Islet of Langerhans (tissue), 1 donor: ENCODE measurements around the gene COLEC12.

Source experiments
- FAIRE-seq: peaks from one replicate; lab custom pipeline; 2011; peaks lifted over from hg19 to GRCh38; lab: Jason Lieb, UNC

The COLEC12 gene

DNA sequence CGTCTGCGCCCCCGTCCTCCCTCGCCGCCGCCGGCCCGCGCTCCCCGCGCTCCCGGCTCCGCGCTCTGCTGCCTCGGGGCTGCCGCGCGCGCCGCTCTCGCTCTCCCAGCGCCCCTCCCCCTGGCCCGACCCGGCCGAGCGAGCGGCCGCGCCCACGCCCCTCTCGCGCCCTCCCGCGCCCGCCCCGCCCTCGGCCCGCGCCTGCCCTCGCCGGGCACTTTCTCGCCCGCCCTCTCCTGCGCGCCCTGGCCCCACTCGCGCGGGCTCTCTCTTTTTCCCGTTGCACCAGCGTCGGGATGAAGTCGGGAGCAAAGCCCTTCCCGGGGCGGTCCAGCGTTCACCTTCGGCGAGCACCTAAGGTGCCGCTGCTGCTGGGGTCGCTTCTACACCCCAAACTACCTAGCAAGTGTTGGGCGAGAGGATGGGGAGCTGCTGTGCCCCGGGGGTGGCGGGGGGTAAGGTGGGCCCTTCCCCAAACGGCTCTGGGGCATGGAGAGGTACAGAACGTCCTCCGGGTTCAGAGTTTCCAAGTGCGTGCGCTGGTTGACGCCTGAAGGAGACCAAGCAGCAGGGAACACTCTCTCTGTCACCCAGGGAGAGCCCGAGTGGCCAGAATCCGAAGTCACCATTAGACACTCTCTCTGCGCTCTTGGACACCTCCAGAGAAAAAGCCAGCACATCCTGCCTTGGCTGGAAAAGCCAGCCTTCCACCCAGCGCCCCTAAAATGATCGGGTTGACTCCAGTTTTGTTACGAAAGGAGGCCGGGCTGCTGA lies at the start of gene COLEC12:
COLEC12 (minus strand) TSS at position 70 of the 774 bp plus-strand sequence. CDS start 187 bp downstream, outside the sequence.
- FAIRE-seq = no peak

DNA sequence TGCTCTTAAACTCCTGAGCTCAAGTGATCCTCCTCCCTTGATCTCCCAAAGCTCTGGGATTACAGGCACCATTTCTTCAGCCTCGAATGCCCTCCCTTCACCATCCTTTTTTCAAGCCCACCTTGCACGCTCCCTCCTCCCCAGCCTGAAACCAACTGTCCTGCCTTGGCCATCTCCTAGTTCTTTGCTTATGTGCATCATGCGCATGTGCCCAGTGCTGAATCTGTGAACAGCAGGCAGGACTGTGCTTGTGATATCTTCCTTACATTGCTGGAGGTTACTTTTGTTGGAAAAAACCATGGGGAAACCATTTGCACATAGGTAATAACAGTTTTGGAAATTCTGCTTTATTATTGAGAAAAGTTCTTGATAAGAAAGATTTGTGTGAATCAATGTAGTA lies 49.5 kb upstream of the COLEC12 start:
- FAIRE-seq = no peak

DNA sequence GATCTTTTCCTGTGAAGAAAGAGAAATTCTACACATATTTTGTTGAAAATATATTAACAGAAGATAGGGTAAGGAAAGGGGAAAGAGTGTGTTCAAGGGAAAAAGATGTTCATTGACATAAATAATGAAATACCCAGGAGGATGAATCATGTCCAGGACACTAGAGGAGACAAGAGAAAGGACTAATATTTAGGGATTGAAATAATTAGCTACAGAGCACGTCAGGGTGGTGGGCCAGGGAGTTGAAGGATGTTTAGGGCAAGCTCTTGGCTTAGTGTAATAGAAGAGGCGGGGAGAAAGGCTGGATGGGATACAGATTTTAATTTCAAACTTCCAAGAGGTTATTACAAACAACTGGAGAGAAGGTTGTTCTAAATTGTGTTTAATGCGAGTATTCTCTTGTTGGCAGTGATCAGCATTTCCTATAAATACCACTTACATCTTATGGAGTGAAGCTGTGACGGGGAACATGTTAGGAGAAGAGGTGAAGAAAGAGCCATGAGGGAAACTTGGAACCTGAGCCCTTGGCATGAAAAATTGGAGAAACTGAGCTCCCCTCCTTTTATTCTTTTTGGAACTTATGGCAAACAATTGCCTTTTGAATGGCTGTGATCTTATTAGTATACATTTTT lies 43.1 kb upstream of the COLEC12 start:
- FAIRE-seq = no peak

DNA sequence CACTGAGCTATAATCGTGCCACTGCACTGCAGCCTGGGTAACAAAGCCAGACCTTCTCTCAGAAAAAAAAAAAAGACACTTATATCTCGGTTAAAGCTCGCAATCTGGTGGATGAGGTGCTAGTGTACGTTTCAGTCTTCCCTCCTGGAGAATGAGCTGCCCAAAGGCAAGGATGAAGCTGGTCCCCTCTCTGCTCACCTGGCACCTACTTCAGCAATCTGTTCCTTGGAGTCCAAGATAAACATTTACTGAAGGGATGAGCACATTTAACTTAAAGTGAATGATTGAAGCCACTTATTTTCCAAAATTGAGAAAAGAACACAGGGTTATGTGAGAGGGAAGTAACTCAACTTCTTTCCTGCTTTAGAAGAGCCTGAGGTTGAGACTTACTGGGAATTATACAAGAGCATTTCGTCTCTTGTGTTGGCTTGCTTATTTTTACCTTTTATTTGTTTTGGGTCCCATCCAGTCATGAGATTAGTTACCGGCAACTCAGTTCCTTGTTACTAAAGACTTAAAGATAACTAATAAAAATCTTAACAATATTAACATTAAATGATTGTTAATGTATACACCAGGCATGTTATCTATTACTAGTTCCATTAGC lies 33.6 kb upstream of the COLEC12 start:
- no peak for FAIRE-seq

DNA sequence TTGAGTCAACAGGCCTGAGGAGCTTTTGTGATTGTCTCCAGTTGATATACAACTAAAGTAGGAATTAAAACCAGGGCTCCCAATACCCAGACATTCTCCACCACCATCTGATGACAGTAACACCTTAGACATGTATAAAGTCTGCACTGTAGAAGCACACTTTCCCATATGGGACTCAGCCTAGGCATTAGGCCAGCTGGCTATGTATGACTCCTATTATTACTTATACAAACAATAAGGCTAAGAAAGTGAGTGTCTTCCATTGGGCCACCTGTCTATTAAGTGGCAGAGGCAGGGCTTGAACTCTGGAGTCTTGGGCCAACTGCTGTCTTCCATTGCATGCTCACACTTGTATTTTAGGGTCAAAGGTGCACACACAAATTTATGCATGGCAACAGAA lies 32.1 kb upstream of the COLEC12 start:
- FAIRE-seq = no peak

DNA sequence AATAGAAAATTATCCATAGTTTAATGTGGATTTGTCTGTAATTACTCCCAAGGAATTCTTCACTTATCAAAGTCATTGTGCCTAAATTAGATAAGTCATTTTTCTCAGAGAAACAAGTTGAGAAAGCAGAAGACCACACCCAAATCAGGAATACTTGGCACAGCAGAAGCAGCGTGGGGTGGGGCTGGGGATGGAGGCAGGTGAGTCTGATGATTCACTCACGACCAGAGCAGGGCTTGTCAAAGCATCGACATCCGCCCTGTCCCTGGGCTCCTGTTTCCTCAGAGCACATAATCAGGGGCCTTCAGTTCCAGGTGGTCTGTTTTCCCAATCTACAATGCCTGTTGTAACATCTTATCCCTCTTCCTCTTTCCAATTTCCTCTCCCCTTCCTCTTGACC lies 31.5 kb upstream of the COLEC12 start:
- no peak for FAIRE-seq

DNA sequence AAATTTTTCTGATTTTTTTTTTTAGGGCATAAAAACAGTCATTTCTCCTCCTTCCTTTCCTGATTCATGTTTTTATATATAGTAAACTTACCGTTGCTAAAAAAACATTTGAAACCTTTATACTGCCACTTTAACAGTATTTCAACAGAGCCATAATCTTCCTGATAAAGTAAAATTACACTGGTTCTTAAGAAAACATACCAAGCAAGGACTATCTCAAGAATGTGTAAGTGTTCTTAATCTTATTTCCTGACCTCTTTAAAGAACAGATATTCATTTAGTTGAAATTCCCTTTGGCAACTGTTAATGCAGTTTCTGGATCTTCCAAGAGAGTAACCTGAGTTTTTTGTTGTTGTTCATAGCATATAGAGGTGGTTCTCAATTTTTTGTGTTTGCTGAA lies 26.6 kb upstream of the COLEC12 start:
- FAIRE-seq = no peak

DNA sequence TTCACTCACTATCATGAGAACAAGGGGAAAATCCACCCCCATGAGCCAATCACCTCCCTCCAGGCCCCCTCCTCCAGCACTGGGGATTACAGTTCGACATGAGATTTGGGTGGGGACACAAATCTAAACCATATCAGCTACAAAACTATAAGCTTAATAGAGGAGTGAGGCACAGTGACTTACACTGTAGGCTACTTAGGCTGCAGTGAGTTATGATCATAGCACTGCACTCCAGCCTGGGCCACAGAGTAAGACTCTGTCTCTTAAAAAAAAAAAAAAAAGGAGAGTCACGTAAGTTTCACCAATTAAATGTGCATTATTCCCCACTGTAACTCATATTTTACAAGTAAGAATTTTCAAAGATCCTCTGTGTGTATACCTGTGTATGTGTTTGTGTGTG lies 26.2 kb upstream of the COLEC12 start:
- no peak for FAIRE-seq

DNA sequence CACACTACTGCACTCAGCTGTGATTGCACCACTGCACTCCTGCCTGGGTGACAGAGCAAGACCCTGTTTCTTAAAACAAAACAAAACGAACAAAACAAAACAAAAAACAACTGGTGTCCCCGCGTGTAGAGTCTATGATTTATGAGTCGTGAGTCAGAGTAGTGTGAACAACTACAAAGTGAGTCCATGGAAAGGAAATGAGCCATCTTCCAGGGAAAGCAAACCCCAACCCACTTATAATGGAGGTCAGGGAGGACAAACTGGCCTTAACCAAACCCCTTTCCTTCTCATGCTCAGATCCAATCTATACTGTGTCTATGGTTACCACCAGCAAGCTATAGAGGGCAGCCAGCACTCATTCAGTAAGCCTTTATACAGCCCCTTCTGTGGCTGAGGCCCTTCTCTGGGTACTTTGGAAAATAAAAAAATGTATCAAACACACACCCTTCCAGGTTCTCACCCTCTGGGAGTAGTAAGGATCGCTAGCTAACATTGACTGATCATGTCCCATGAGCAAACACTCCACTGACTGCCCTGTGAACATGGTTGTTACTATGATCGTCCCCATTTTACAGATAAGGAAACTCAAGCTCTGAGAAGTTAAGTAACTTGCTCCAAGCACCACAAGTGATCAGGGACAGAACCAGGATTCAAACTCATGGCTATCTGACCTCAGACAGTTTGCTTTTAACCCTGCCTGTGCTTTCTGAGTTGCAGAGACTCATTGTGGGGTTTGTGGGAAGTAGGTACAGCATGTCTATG lies 24.7 kb upstream of the COLEC12 start:
- FAIRE-seq = no peak

DNA sequence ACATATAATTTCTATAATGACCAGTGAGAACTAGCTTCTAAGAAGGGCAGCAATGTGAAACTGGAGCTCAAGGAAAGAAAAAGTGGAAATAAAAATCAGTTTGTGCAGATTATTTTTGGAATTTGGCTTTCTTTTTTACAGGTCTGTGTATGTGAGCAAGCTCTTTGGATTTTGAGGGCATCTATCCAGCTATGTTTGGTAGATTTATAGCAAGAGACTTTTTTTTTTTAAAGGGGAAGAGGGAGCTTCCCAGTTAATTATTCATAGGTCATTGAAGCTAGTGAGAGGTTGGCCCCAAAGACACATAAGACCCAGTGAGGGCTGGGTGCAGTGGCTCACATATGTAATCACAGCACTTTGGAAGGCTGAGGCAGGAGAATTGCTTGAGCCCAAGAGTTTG lies 24.0 kb upstream of the COLEC12 start:
- FAIRE-seq = no peak

DNA sequence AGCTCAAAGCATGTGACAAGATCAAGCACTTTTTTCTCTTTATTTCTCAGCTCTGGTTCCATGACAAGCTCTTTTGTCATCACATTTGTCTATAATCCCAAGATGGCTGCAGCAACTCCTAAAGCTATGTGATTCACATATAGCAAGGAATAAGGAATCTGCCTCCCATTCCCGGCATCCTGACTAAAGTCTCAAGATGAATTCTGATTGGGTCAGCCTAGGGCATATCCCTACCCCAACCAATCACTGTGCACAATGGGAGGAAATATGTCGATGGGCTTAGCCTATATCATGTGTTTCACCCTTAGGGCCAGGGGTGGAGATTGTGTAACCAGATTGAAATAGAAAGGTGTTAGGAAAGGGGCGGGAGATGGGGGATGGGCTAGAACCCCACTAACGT lies 23.1 kb upstream of the COLEC12 start:
- no peak for FAIRE-seq

DNA sequence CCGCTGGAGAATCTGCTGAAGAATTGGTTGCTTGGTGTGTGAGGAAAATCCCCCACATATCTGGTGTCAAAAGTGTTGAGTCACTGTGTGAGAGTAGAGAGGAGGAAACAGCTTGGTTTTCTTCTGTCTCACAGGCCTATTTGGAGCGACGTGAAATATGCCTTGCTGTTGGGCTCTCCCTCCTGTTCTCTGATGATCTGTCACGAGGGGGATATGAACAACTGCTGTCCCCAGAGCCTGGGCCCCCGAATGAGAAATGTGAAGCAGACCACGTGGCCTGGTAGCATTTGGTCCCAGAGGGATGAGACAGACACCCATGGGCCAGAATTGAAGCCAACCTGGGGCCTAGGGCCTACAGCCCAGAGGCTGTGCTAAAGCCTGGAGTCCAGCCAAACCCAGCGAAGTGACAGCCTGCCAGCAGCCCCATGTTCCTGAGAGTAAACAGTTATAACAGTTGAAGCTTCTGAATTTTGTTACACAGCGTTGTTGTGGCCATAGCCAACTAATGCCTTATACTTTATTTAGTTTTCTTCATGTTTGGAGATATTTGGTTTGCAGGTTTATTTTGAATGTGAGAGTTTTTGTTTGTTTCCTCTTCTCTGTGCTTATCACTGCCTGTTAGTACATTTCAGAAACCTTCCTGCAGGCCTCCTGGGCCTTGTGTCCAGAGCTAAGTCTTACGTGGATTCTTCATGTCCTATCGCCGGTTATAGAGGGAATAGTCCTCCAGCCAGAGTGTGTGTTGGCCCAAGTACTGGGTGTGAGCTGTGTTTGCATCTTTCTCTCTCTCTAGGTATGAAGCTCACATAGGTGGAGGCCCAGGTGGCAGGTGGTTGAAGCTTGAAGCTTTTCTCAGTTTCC lies 18.7 kb upstream of the COLEC12 start:
- FAIRE-seq = no peak

DNA sequence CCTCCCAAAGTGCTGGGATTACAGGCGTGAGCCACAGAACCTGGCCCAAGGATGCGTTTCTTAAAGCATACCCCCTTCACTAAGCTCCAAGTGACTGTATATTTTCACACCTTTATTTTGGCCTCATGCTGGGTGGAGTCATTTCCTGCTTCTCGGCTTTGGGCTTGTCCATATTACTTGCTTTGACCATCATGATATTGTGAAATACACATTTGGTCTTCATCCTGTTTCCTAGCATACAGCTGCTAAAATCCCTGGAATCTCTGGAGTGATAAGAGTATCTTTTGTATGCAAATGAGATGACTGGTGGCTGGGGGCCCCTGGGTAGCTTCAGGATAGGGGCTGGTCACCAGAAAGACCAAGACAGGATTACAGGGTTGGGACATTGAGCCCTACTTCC lies 17.6 kb upstream of the COLEC12 start:
- no peak for FAIRE-seq

DNA sequence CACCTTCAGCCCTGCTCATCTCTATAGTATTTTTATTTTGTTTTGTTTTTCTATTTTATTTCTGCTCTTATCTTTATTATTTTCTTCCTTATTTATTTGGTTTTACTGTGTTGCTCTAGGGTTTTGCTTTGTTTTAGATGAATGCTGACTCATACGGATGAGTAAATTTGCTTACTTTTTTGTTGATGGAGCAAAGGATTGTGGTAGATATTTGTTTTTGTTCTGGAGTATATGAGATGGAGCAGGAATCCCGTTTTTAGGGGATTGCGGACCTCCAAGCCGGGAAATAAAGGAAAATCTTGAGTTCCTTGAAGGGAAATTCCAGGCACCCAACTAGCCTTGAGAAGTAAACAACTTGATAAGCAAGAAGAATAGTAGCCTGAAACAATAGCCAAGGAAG lies 15.3 kb upstream of the COLEC12 start:
- no peak for FAIRE-seq

DNA sequence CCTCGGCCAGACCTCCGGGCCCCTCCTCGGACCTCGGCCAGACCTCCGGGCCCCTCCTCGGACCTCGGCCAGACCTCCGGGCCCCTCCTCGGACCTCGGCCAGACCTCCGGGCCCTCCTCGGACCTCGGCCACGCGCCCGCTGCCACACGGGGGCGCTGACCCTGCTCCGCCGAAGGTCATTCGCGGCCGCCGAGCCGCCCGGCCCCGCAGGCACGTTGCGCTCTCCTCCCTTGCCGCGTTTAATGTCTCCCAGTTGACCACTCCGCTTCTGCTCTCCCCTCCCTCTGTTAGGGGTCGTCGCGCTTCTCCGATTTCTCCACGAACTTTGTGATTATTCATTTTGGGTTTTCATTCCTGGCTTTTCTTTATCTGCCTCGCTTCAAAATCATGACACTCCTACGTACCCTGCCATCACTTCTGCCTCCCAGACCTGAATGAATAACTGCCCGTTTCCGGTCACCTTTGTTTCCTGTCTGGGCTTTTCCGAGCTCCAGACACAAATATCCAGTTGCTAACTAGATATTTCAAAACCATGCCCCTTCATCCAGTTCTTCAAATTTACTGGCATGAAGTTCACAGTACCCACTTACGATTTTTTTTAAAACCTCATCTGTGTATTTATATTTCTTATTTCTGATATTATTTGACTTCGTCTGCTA lies 14.8 kb upstream of the COLEC12 start:
- FAIRE-seq = no peak

DNA sequence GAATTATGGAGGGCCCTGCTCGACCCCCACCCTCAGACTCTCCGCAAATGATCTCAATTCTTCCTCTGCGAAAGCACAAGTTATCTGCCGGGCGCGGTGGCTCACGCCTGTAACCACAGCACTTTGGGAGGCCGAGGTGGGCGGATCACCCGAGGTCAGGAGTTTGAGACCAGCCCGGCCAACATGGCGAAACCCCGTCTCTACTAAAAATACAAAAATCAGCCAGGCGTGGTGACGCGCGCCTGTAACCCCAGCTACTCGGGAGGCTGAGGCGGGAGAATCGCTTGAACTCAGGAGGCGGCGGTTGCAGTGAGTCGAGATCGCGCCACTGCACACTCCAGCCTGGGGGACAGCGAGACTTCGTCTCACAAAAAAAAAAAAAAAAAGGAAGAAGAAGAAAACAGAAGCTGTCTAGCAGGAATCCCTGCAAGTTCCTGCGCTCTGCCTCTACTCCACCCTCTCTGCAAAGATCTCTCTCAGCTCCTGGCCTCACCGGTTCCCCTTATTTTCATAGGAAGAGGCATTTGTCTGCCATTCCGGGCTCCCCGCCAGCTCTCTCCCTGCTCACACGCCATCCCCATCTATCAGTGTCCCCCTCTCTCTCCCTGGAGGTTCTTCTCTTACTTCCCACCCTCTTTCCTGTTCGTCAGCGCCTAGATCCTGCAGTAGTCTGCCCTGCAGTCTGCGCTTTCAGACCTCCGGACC lies 13.5 kb upstream of the COLEC12 start:
- FAIRE-seq = no peak

DNA sequence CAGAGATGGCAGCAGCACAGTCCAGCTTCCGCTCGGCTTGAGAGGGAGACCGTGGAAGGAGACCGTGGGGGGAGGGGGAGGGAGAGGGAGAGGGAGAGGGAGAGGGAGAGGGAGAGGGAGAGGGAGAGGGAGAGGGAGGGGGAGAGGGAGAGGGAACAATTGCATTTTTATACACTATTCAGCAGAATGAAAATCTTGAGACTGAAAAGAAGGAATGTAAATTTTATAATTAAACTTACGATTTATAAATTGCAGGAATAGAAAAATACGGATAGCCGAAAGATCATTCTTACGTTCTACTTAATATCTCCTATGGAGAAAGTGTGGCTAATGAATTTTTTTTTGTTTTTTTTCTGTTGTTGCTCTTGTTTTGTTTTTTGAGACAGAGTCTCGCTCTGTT lies 12.5 kb upstream of the COLEC12 start:
- FAIRE-seq = no peak

DNA sequence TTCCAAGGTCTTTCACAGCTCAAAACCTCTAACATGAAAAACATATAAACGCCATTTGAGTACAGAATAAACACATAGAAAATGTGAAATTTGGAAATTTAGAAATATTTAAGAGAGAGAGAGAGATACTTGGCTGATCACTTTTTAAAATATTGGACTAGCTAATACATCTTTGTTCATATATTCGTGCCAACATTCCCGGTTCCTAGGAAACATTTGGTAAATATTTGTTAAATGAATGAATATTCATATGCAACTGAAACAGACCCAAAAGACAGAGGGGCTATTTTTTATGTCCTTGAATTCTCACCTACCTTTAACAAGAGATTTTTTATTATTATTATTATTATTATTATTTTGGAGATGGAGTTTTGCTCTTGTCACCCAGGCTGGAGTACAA lies 8.3 kb upstream of the COLEC12 start:
- no peak for FAIRE-seq

DNA sequence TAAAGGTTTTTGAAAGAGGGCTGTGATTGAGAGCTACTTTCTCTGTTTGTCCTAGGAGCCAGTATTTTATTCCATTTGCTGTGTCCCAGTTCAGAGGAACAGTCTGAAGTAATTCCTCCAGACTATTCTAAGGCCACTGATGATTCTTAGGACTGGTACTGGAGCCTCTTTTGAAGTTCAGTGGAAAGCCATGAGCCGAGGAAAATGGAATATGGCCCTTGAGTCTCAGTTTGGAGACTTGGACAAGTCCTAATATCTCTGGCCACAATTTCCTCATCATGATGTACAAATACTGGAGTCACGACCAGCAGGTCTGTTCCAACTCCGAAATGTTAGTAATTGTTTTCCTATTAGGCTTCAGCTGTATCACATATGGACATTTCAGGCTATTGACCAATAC lies 7.1 kb upstream of the COLEC12 start:
- no peak for FAIRE-seq

DNA sequence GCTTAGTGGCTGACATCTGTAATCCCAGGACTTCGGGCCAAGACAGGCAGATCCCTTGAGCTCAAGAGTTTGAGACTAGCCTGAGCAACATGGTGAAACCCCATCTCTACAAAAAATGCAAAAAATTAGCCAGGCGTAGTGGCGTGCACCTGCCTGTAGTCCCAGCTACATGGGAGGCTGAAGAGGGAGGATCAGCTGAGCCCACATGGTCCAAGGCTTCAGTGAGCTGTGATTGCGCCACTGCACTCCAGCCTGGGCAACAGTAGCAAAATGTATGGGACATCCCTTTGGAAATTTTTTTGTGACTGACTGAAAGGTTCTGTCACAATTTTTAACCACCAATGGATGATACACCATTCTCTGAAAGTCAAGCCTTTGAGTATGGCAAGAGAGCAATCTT lies 6.3 kb upstream of the COLEC12 start:
- no peak for FAIRE-seq

DNA sequence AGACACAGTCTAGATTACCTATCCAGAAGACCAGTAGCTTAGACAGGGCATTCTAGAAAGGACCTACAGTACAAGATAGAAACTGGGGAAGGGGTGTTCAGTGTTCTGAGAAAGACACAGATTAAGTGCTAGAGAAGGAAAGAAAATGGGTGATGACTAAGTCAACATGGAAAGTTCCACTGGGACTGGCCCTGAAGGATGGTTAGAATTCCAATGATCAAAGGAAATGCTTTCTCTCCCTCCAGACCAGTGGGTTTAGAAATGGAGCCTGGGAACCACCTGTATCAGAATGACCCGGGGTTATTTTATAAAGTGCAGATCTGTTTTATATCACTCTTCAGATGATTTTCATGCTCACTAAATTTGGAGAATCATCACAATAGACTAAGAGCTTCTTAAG lies 5.8 kb upstream of the COLEC12 start:
- FAIRE-seq = no peak
